ENCODE measurements around the gene CEMIP2.

CEMIP2 gene

GRCh38 chr9:71637375-71637774 is 130.9 kb downstream of the CEMIP2 start:
- no peak for TF ChIP-seq CTCF (IDR thresholded peaks at IDR 0.05; ENCODE audit: insufficient read depth, low read length, poor library complexity, severe bottlenecking)
- H3K4me3 ChIP-seq (replicated peaks; ENCODE audit: low read depth, low read length), result no peak overlapping the region
- no peaks in the 10 kb centered on the region for H3K27me3 ChIP-seq (replicated peaks; ENCODE audit: control insufficient read depth, insufficient read depth, low read length)
- no peak for DNase-seq (ENCODE audit: extremely low read depth, insufficient read length)
- H3K36me3 ChIP-seq (ENCODE audit: control insufficient read depth, insufficient read depth, low read length), result no peaks in the 10 kb centered on the region

- no peak for TF ChIP-seq CTCF (IDR thresholded peaks at IDR 0.05; ENCODE audit: insufficient read depth, low read length, poor library complexity, severe bottlenecking)
- no peak for DNase-seq (ENCODE audit: extremely low read depth, insufficient read length)
- no peaks in the 10 kb centered on the region for H3K27me3 ChIP-seq (replicated peaks; ENCODE audit: control insufficient read depth, insufficient read depth, low read length)
- no peak overlapping the region for H3K4me3 ChIP-seq (replicated peaks; ENCODE audit: low read depth, low read length)
- H3K36me3 ChIP-seq (ENCODE audit: control insufficient read depth, insufficient read depth, low read length), result no peaks in the 10 kb centered on the region
Measured at GRCh38 chr9:71636143-71636839, 132.0 kb downstream of the CEMIP2 start.

- no peak overlapping the region for H3K4me3 ChIP-seq (replicated peaks; ENCODE audit: low read depth, low read length)
- no peaks in the 10 kb centered on the region for H3K36me3 ChIP-seq (ENCODE audit: control insufficient read depth, insufficient read depth, low read length)
- no peak for DNase-seq (ENCODE audit: extremely low read depth, insufficient read length)
- TF ChIP-seq CTCF (IDR thresholded peaks at IDR 0.05; ENCODE audit: insufficient read depth, low read length, poor library complexity, severe bottlenecking), result no peak
- no peaks in the 10 kb centered on the region for H3K27me3 ChIP-seq (replicated peaks; ENCODE audit: control insufficient read depth, insufficient read depth, low read length)
Measured at GRCh38 chr9:71634752-71635151, 133.6 kb downstream of the CEMIP2 start.

Measured in GM06990 (cell line).